Measurements from ENCODE around the gene PTPRCAP. TPM values are rescaled to one million over a fixed set of nuclear protein-coding genes. Genes with fewer than 3 reads are reported as not detected.

Gene PTPRCAP
- polyA plus RNA-seq, 1 donor (not counting 4 experiments of a cell fraction or from before 2014, with no cell fraction given), result not detected

GRCh38 chr11:67406969-67407687 lies 30.4 kb downstream of the PTPRCAP start:
- no peaks in the 10 kb centered on the region for H3K27me3 ChIP-seq (ENCODE audit: control insufficient read depth, extremely low read depth, insufficient read depth, low read length)
- no peaks in the 10 kb centered on the region for H3K9me1 ChIP-seq (ENCODE audit: control insufficient read depth, extremely low read depth, insufficient read depth, low read length)
- H3K4me3 ChIP-seq (ENCODE audit: control insufficient read depth in 2 of 3, extremely low read depth in 1 of 3, insufficient read depth in 2 of 3, low read depth in 1 of 3, low read length in 3 of 3), result no peak overlapping the region
- DNase-seq (ENCODE audit: low read depth, low spot score), result no peak
- no peak overlapping the region for H3K9ac ChIP-seq (ENCODE audit: control insufficient read depth, extremely low read depth, insufficient read depth, low read length)
- no peaks in the 10 kb centered on the region for H3K79me2 ChIP-seq (ENCODE audit: control insufficient read depth, insufficient read depth, low read length)
- dilution Hi-C loops (cut with MboI; ENCODE audit: extremely low pct_ligation_motif_present, low sequenced_read_pairs), result no loop called here
- H3K36me3 ChIP-seq (ENCODE audit: control insufficient read depth in 2 of 2, extremely low read depth in 1 of 2, insufficient read depth in 2 of 2, low read length in 2 of 2), result no peaks in the 10 kb centered on the region
- no peak overlapping the region for H3K4me2 ChIP-seq (ENCODE audit: control insufficient read depth, extremely low read depth, insufficient read depth, low read depth, low read length)
- H2AFZ ChIP-seq (ENCODE audit: control insufficient read depth, low read length), result no peak overlapping the region
- H3K4me1 ChIP-seq (ENCODE audit: control insufficient read depth, extremely low read depth, insufficient read depth, low read length), result peaks cover 4% of the 10 kb centered on the region
- TF ChIP-seq, protein P1, sequence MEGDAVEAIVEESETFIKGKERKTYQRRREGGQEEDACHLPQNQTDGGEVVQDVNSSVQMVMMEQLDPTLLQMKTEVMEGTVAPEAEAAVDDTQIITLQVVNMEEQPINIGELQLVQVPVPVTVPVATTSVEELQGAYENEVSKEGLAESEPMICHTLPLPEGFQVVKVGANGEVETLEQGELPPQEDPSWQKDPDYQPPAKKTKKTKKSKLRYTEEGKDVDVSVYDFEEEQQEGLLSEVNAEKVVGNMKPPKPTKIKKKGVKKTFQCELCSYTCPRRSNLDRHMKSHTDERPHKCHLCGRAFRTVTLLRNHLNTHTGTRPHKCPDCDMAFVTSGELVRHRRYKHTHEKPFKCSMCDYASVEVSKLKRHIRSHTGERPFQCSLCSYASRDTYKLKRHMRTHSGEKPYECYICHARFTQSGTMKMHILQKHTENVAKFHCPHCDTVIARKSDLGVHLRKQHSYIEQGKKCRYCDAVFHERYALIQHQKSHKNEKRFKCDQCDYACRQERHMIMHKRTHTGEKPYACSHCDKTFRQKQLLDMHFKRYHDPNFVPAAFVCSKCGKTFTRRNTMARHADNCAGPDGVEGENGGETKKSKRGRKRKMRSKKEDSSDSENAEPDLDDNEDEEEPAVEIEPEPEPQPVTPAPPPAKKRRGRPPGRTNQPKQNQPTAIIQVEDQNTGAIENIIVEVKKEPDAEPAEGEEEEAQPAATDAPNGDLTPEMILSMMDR (optimal IDR thresholded peaks at IDR 0.05 in 1 of 3, IDR thresholded peaks at IDR 0.05 in 1 of 3, conservative IDR thresholded peaks at IDR 0.05 in 1 of 3; ENCODE audit: extremely low read depth in 1 of 3, insufficient read depth in 2 of 3, low read length in 3 of 3), result peak in 1 of 3 experiments; percentile 41
- TF ChIP-seq EZH2 (IDR thresholded peaks at IDR 0.05; ENCODE audit: low read length), result no peak
- H3K27ac ChIP-seq (ENCODE audit: control insufficient read depth, insufficient read depth, low read length), result no peak overlapping the region
- FAIRE-seq, result no peak
- no peaks in the 10 kb centered on the region for H3K9me3 ChIP-seq (ENCODE audit: control insufficient read depth, low read depth, low read length)
- no peaks in the 10 kb centered on the region for H4K20me1 ChIP-seq (ENCODE audit: control insufficient read depth, extremely low read depth, insufficient read depth, low read length)

- H3K27me3 ChIP-seq (ENCODE audit: control insufficient read depth, extremely low read depth, insufficient read depth, low read length), result no peaks in the 10 kb centered on the region
- FAIRE-seq (no peak), DNase-seq (ENCODE audit: low read depth, low spot score) (no peak)
- TF ChIP-seq EZH2 (IDR thresholded peaks at IDR 0.05; ENCODE audit: low read length), result no peak
- TF ChIP-seq, protein P1 (optimal IDR thresholded peaks at IDR 0.05 in 1 of 3, IDR thresholded peaks at IDR 0.05 in 1 of 3, conservative IDR thresholded peaks at IDR 0.05 in 1 of 3; ENCODE audit: extremely low read depth in 1 of 3, insufficient read depth in 2 of 3, low read length in 3 of 3), result no peak
- no peak overlapping the region for H3K4me2 ChIP-seq (ENCODE audit: control insufficient read depth, extremely low read depth, insufficient read depth, low read depth, low read length)
- H3K9ac ChIP-seq (ENCODE audit: control insufficient read depth, extremely low read depth, insufficient read depth, low read length), result no peak overlapping the region
- H2AFZ ChIP-seq (ENCODE audit: control insufficient read depth, low read length), result no peak overlapping the region
- H3K9me3 ChIP-seq (ENCODE audit: control insufficient read depth, low read depth, low read length), result no peaks in the 10 kb centered on the region
- dilution Hi-C loops (cut with MboI; ENCODE audit: extremely low pct_ligation_motif_present, low sequenced_read_pairs), result no loop called here
- peaks cover 6% of the 10 kb centered on the region for H3K4me1 ChIP-seq (ENCODE audit: control insufficient read depth, extremely low read depth, insufficient read depth, low read length)
- H3K9me1 ChIP-seq (ENCODE audit: control insufficient read depth, extremely low read depth, insufficient read depth, low read length), result no peaks in the 10 kb centered on the region
- no peak overlapping the region for H3K27ac ChIP-seq (ENCODE audit: control insufficient read depth, insufficient read depth, low read length)
- no peaks in the 10 kb centered on the region for H3K36me3 ChIP-seq (ENCODE audit: control insufficient read depth in 2 of 2, extremely low read depth in 1 of 2, insufficient read depth in 2 of 2, low read length in 2 of 2)
- H3K79me2 ChIP-seq (ENCODE audit: control insufficient read depth, insufficient read depth, low read length), result no peaks in the 10 kb centered on the region
- no peak overlapping the region for H3K4me3 ChIP-seq (ENCODE audit: control insufficient read depth in 2 of 3, extremely low read depth in 1 of 3, insufficient read depth in 2 of 3, low read depth in 1 of 3, low read length in 3 of 3)
- no peaks in the 10 kb centered on the region for H4K20me1 ChIP-seq (ENCODE audit: control insufficient read depth, extremely low read depth, insufficient read depth, low read length)
Measured at GRCh38 chr11:67406420-67406968, 31.0 kb downstream of the PTPRCAP start.

Data from keratinocyte (primary cell).